ENCODE data around the gene GCN1. TPM values are rescaled to one million over a fixed set of nuclear protein-coding genes. Genes with fewer than 3 reads are reported as not detected.

GCN1 gene
- total RNA-seq, 1 experiment from 2014 or later = 181 TPM

DNA sequence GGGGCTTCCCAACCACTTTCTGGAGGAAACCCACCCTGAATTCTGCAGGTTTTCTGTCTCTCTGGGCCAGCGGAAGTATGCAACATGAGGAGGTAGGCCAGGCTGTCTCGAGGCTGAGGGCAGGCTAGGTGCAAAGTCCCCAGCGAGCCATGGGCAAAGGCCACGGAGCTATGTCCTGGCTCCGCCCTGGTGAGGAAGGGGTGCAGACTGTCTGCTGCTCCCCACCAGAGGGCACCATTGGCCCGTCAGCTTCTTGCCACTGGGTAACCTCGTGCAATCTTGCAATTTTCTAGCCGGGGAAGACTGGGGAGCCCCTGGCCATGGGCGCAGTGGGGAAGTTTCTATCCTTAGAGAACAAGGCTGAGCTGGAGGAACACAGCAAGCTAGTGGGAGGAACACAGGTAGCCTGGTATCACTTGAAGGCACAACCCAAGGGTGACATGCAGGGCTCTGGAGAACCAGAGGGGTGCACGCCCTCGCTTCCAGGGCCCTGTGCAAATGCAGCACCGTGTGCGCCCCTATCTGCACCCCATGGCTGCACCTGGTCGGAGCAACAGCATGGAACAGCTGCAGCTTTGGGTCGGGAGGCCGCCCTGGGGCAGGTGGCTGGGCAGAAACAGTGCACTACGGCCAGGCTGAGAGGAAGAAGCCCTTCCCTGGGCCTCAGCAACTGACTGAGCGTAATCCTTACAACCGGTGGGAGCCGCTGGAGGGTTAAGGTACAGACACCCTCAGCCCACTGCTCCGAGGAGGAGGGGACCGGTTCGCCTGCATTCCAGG lies 34.0 kb upstream of the GCN1 start (continued):
- TF ChIP-seq ZNF232 (CRISPR knock-in tag; IDR thresholded peaks at IDR 0.05) = no peak
- TF ChIP-seq ZNF532 (CRISPR knock-in tag; IDR thresholded peaks at IDR 0.05; ENCODE audit: borderline replicate concordance) = no peak
- no peak for TF ChIP-seq ZSCAN18 (CRISPR knock-in tag; IDR thresholded peaks at IDR 0.05)
- no peak for TF ChIP-seq ZMAT4 (CRISPR knock-in tag; IDR thresholded peaks at IDR 0.05)
- TF ChIP-seq NR1H2 (CRISPR knock-in tag; IDR thresholded peaks at IDR 0.05) = no peak
- peak; percentile 85 for TF ChIP-seq MAX (CRISPR knock-in tag; IDR thresholded peaks at IDR 0.05)
- TF ChIP-seq ATF2 (CRISPR knock-in tag; IDR thresholded peaks at IDR 0.05; ENCODE audit: borderline replicate concordance, low read depth) = no peak
- TF ChIP-seq, protein P1, sequence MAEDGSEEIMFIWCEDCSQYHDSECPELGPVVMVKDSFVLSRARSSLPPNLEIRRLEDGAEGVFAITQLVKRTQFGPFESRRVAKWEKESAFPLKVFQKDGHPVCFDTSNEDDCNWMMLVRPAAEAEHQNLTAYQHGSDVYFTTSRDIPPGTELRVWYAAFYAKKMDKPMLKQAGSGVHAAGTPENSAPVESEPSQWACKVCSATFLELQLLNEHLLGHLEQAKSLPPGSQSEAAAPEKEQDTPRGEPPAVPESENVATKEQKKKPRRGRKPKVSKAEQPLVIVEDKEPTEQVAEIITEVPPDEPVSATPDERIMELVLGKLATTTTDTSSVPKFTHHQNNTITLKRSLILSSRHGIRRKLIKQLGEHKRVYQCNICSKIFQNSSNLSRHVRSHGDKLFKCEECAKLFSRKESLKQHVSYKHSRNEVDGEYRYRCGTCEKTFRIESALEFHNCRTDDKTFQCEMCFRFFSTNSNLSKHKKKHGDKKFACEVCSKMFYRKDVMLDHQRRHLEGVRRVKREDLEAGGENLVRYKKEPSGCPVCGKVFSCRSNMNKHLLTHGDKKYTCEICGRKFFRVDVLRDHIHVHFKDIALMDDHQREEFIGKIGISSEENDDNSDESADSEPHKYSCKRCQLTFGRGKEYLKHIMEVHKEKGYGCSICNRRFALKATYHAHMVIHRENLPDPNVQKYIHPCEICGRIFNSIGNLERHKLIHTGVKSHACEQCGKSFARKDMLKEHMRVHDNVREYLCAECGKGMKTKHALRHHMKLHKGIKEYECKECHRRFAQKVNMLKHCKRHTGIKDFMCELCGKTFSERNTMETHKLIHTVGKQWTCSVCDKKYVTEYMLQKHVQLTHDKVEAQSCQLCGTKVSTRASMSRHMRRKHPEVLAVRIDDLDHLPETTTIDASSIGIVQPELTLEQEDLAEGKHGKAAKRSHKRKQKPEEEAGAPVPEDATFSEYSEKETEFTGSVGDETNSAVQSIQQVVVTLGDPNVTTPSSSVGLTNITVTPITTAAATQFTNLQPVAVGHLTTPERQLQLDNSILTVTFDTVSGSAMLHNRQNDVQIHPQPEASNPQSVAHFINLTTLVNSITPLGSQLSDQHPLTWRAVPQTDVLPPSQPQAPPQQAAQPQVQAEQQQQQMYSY (CRISPR knock-in tag; IDR thresholded peaks at IDR 0.05) = no peak
- no peak for TF ChIP-seq NFATC4 (CRISPR knock-in tag; IDR thresholded peaks at IDR 0.05)
- TF ChIP-seq, protein P2, sequence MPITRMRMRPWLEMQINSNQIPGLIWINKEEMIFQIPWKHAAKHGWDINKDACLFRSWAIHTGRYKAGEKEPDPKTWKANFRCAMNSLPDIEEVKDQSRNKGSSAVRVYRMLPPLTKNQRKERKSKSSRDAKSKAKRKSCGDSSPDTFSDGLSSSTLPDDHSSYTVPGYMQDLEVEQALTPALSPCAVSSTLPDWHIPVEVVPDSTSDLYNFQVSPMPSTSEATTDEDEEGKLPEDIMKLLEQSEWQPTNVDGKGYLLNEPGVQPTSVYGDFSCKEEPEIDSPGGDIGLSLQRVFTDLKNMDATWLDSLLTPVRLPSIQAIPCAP (CRISPR knock-in tag; IDR thresholded peaks at IDR 0.05) = no peak
- peak; percentile 74; the same call in 1 of the 2 replicates for TF ChIP-seq ZBTB21 (CRISPR knock-in tag; IDR thresholded peaks at IDR 0.05; ENCODE audit: borderline replicate concordance)

GRCh38 chr12:120228041-120228290 lies 33.5 kb upstream of the GCN1 start:
- H3K27ac Mint-ChIP-seq = peak overlapping the region; percentile 98
- H3K4me3 Mint-ChIP-seq = peak overlapping the region; percentile 55
- ChIA-PET POLR2A (interaction anchor here (0.5 to 7.7 kb wide), 14 partner anchors 8 to 161 kb away, joined by 3 to 198 read pairs (median 5); partner anchors contain the start of genes PXN, RAB35, RNU4-1 and RNU4-2), CTCF (interaction anchor here (0.5 to 10.5 kb wide), 50 partner anchors 8 to 557 kb away, joined by 3 to 717 read pairs (median 5); partner anchors contain the start of genes GCN1, PXN, RAB35 and RNU4-1)
- peaks cover 7% of the 10 kb centered on the region for H3K36me3 Mint-ChIP-seq
- no peaks in the 10 kb centered on the region for H3K9me3 Mint-ChIP-seq
- DNase-seq (ENCODE audit: low spot score) (no peak), ATAC-seq (no peak)
- H3K4me1 Mint-ChIP-seq = peaks cover 73% of the 10 kb centered on the region
- no peaks in the 10 kb centered on the region; the same call in 1 of the 2 replicates for H3K27me3 Mint-ChIP-seq (ENCODE audit: low read depth)
- no peak for TF ChIP-seq NFYB (CRISPR knock-in tag; conservative IDR thresholded peaks at IDR 0.05; ENCODE audit: low read depth)
- TF ChIP-seq, protein P3, sequence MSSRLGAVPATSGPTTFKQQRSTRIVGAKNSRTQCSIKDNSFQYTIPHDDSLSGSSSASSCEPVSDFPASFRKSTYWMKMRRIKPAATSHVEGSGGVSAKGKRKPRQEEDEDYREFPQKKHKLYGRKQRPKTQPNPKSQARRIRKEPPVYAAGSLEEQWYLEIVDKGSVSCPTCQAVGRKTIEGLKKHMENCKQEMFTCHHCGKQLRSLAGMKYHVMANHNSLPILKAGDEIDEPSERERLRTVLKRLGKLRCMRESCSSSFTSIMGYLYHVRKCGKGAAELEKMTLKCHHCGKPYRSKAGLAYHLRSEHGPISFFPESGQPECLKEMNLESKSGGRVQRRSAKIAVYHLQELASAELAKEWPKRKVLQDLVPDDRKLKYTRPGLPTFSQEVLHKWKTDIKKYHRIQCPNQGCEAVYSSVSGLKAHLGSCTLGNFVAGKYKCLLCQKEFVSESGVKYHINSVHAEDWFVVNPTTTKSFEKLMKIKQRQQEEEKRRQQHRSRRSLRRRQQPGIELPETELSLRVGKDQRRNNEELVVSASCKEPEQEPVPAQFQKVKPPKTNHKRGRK (CRISPR knock-in tag; IDR thresholded peaks at IDR 0.05; ENCODE audit: borderline replicate concordance) = no peak
- no peak for TF ChIP-seq ZNF281 (CRISPR knock-in tag; IDR thresholded peaks at IDR 0.05)
- no peak for TF ChIP-seq TP53 (CRISPR knock-in tag; IDR thresholded peaks at IDR 0.05)
- TF ChIP-seq ZNF317 (CRISPR knock-in tag; IDR thresholded peaks at IDR 0.05; ENCODE audit: borderline replicate concordance, low read depth) = no peak
